GM19397 (cell line): Measurements from ENCODE around the gene ZNF365.
"Not testable (repeated sequence)": the region's sequence is repeated elsewhere in the genome, so short reads cannot be mapped to it uniquely, and the experiment has no call there.

Experiments
- ATAC-seq: cut with Tn5 transposase; IDR thresholded peaks from one replicate; pipeline ENCODE4 v1.9.1; 2021; ENCODE audit warnings: mild to moderate bottlenecking, moderate library complexity; ENCODE audit not compliant: unreplicated experiment

ZNF365 gene

GRCh38 chr10:62373995-62374861 lies at the start of gene ZNF365:
TSS of gene ZNF365 (plus strand) at chr10:62374369. CDS start at chr10:62376194, 1,825 bp downstream.
- ATAC-seq = no peak

GRCh38 chr10:62326176-62326575 lies 48.0 kb upstream of the ZNF365 start:
- no peak for ATAC-seq

DNA sequence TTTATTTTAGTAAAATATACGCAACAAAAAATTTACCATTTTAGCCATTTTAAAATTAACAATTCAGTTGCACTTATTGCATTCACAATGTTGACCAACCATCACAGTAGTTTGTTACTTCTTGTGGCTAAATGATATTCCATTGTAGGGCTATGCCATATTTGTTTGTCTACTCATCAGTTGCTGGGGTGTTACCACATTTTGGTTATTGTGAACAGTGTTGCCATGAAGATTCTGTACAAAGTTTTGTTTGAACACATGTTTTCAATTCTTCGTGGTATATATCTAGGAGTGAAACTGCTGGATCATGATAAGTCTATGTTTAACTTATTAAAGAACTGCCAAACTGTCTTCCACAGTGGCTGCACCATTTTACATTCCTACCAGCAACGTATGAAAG lies 46.3 kb upstream of the ZNF365 start:
- ATAC-seq = no peak

DNA sequence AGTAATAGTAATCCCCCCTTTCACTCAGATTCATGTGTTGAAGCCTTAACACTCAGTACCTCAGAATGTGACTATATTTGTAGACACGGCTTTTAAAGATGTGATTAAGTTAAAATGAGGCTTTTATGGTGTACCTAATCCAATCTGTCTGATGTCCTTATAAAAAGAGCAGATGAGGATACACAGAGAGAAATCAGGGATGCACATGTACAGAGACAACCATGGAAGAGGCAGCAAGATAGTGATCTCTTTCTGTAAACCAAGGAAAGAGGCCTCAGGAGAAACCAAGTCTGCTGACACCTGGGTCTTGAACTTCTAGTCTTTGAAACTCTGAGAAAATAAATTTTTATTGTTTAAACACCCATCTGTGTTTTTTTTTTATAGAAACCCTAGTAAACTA lies 44.0 kb upstream of the ZNF365 start:
- no peak for ATAC-seq

- no peak for ATAC-seq
Measured at GRCh38 chr10:62332406-62332805, 41.8 kb upstream of the ZNF365 start.

DNA sequence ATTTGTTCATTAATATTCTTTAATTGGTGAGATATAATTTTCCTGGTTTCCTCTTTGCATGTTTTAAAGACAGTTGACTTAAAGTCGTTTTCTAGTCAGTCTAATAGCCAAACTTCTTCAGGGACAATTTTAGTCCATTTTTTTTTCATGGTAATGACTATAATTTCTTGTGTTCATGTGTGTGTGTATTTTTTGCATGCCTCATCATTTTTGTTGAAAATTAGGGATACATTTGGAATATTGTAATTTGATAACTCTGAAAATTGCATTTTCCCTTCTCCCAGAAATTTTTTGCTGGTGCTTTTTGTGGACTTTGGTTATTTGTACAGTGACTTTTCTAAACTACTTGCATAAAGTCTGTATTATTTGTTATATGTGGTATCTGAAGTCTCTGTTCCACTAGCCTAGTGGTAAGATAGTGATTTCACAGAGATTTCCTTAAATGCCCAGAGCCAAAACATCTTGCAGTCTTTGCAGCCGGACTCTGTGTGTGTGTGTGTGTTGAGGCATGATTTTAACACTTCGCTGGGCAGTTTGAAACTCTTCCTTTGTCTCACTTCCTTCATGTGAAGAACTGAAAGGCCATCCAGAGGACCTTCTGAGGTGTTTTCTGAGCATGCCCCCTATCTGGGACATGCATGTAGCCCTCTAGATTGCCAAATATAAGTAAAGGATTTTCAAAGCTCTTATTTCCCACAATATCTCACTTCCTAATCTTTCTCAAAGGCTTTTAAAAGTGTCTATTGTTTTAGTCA lies 40.9 kb upstream of the ZNF365 start:
- ATAC-seq = no peak

- no peak for ATAC-seq
Measured at GRCh38 chr10:62333988-62334682, 40.0 kb upstream of the ZNF365 start.

DNA sequence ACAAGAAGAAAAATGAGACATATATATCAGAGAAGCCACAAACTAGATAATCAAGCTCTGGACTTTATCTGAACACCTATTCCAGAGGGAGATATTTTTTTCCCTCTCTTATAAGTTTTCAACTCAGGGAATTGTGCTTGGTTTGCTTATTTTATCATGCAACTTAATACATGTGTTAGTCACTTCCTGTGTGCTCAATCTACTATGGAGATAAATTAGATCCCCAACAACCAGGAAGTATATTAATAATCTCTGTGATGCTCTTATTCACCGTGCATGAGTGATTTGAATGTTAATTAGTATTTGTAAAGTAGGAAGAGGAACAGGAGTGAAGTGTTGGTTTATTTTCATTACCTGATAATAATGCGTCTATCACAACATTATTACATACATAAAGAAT lies 38.8 kb upstream of the ZNF365 start:
- no peak for ATAC-seq

DNA sequence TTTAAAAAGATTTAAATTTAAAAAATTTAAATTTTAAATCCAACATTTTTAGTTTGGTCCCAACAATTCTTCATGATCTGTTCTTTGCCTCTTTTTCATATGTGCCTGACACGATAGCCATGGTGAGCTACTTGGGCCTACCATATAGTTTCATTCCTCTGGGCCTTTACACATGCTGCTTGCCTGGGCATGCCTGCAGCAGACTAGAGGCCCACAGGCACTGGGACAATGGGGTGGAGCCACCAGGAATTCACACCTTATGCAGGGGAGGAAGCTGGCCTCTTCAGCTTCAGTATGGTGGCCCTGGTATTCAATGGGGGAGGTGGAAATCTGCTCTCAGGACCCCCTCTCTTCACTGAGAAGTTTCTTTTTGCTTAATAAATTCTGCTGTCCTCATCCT lies 37.8 kb upstream of the ZNF365 start:
- no peak for ATAC-seq

DNA sequence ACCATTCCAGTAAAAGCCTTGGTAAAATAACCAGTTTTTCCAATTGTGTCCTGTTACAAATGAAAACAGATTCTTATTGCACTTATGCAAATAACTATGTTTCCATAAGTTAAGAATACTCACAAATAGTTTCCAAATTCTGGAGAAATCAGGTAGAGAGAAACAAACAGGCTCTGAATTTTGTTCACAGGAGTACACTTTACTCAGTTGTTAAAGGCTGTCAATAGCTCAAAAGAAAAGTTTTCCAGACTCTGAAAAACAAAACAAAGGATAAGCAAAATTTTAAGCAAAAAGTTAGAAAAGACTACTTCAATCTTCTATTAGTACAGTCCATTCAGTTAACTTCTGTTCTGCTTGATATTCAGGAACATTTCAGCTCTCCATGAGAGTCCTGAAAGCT lies 32.8 kb upstream of the ZNF365 start:
- no peak for ATAC-seq

- no peak for ATAC-seq
Measured at GRCh38 chr10:62343000-62343399, 31.2 kb upstream of the ZNF365 start.

GRCh38 chr10:62348029-62348428 lies 26.1 kb upstream of the ZNF365 start:
- ATAC-seq = no peak

DNA sequence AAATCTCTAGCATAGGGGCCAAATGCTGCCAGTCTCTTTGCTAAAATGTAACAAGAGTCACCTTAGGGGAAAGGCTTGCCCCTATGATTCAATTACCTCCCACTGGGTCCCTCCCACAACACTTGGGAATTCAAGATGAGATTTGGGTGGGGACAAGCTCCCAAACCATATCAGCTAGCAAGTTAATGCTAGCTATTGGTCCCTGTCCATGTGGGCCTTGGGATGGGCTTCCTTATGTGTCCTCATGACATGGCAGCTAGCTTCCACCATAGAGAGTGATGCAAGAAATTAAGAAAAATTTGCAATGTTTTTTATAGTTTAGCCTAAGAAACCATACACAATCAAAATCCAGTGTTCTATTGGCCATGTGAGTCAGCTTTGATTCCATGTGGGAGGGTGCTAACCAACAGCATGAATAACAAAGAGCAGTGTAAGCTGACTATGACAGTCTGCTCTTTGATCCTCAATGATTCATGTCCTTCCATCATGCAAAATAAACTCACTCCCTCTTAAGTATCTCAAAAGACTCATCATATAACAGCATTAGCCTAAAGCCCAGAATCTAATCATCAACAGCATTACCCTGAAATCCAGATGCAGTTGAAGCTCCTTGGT lies 21.7 kb upstream of the ZNF365 start:
- ATAC-seq = no peak

GRCh38 chr10:62354916-62355315 lies 19.3 kb upstream of the ZNF365 start:
- ATAC-seq = no peak

- ATAC-seq = no peak
Measured at GRCh38 chr10:62356447-62356846, 17.7 kb upstream of the ZNF365 start.

DNA sequence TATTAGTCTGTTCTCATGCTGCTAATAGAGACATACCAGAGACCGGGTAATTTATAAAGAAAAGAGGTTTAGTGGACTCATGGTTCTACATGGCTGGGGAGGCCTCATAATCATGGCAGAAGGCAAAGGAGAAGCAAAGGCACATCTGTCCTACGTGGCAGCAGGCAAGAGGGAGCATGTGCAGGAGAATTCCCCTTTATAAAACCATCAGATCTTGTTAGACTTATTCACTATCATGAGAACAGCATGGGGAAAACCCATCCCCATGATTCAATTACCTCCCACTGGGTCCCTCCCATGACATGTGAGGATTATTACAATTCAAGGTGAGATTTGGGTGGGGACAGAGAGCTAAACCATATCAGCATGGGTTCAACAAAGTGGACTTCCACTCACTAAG lies 16.0 kb upstream of the ZNF365 start:
- ATAC-seq = not testable (repeated sequence)

DNA sequence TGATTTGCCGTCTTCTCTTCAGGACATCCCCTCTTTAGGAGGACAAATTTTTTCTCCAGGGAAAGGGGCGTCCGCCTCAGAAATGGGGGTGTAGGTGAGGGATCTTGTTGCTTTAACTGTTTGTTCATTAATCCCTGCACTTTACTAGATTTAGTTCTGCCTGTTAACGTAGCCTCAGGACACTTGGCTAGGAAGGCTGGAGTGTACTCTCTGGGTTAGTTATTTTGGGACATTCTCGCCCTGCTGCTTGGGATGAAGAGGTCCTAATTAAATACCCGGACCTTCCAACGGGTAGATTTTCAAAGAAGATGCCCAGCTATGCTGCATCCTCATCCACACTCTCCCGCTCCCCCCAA lies 552 bp upstream of the ZNF365 start:
- no peak for ATAC-seq

GRCh38 chr10:62374862-62375710 lies 917 bp downstream of the ZNF365 start:
- ATAC-seq = no peak

GRCh38 chr10:62376071-62377025 lies 2.2 kb downstream of the ZNF365 start:
- no peak for ATAC-seq
